Retinal pigment epithelial cell (primary cell): ENCODE data around the gene SLC12A5.
"Not testable (repeated sequence)": the region's sequence is repeated elsewhere in the genome, so short reads cannot be mapped to it uniquely, and the experiment has no call there.

Experiments used
- DNase-seq: peaks from one replicate; pipeline ENCODE4 v3.0.0-alpha.2; 2010; ENCODE audit warnings: low read depth
- H3K4me3 ChIP-seq: 2 replicates; pipeline ENCODE4 v1.5.1; 2011; ENCODE audit warnings: mild to moderate bottlenecking, low read length, control low read depth, moderate library complexity
- CTCF ChIP-seq: conservative IDR thresholded peaks from 2 replicates; pipeline ENCODE4 v1.5.1; 2011; ENCODE audit warnings: low read depth, low read length, control low read depth, inconsistent platforms

Gene SLC12A5

GRCh38 chr20:46099491-46100287 is 70.7 kb downstream of the SLC12A5 start:
- TF ChIP-seq CTCF: no peak
- no peak overlapping the region for H3K4me3 ChIP-seq
- DNase-seq: no peak

GRCh38 chr20:46100444-46100843 is 71.4 kb downstream of the SLC12A5 start:
- DNase-seq, H3K4me3 ChIP-seq: not testable (repeated sequence)

GRCh38 chr20:46100988-46101387 is 72.0 kb downstream of the SLC12A5 start:
- no peak for DNase-seq
- TF ChIP-seq CTCF: no peak
- H3K4me3 ChIP-seq: no peak overlapping the region

GRCh38 chr20:46101957-46102356 is 72.9 kb downstream of the SLC12A5 start:
- no peak overlapping the region for H3K4me3 ChIP-seq
- DNase-seq: no peak
- TF ChIP-seq CTCF: no peak

GRCh38 chr20:46102940-46103339 is 73.9 kb downstream of the SLC12A5 start:
- no peak for TF ChIP-seq CTCF
- H3K4me3 ChIP-seq: no peak overlapping the region
- no peak for DNase-seq

- no peak for DNase-seq
- no peak overlapping the region for H3K4me3 ChIP-seq
- TF ChIP-seq CTCF: no peak
Measured at GRCh38 chr20:46104262-46104661, 75.2 kb downstream of the SLC12A5 start.

- no peak overlapping the region for H3K4me3 ChIP-seq
- no peak for TF ChIP-seq CTCF
- DNase-seq: no peak
Measured at GRCh38 chr20:46107061-46107460, 78.0 kb downstream of the SLC12A5 start.
